K562 (cell line): Measurements from ENCODE around the gene SSH3. TPM values are rescaled to one million over a fixed set of nuclear protein-coding genes. Genes with fewer than 3 reads are reported as not detected.

Experiments
- ATAC-seq: fragments of 200-7000 bp; cut with Tn5 transposase; 3 replicates; pipeline ENCODE4 v1.9.1; 2020; ENCODE audit warnings: moderate library complexity
- BruUV-seq: library from RNA; stranded (reverse); fragments of 400-500 nt; replicated peaks from 2 replicates; lab custom pipeline; 2021; lab: Mats Ljungman, UMichigan
- CTCF ChIA-PET: fragments of 300-600 bp; formaldehyde crosslinking; extraction: SDS; loops from one replicate; lab custom pipeline; 2021; ENCODE audit warnings: low intra/inter-chr PET ratio; lab: Yijun Ruan, JAX
- POLR2A ChIA-PET: fragments of 300-600, 350-650 bp; sonication (Branson Sonifier 250); formaldehyde crosslinking; extraction: SDS; loops from one replicate; lab custom pipeline; 2021; ENCODE audit warnings: antibody characterized with exemption, inconsistent platforms; lab: Yijun Ruan, JAX
- DNase-seq, 4 experiments: peaks; one replicate each; pipeline versions ENCODE4 v3.0.0 to v3.0.0-alpha.2; 2011 to 2018; ENCODE audit warnings: low spot score in 3 of 4, mixed read lengths in 3 of 4; ENCODE audit errors: extremely low read depth in 1 of 4
- FAIRE-seq: peaks from 2 replicates; lab custom pipeline; 2011; peaks lifted over from hg19 to GRCh38; lab: Jason Lieb, UNC
- H2AFZ ChIP-seq: 2 replicates; pipeline ENCODE4 v1.6.0; 2011; ENCODE audit warnings: low read depth, low read length, control low read depth, inconsistent platforms
- H3K27ac ChIP-seq: fragments of 200-600 bp; 3 replicates; pipeline ENCODE4 v1.8.0; 2011; ENCODE audit warnings: low read depth, mild to moderate bottlenecking, control low read depth, inconsistent platforms, low read length, moderate library complexity, mixed read lengths; ENCODE audit errors: extremely low read depth
- H3K27me3 ChIP-seq, 2 experiments: fragments of 300-600 bp in 1 of 2; 2 replicates in 1 of 2; 3 replicates in 1 of 2; pipeline versions ENCODE4 v1.6.0 to v1.8.0; 2011; ENCODE audit warnings: inconsistent platforms in 2 of 2, low read length in 2 of 2, mild to moderate bottlenecking in 1 of 2, mixed read lengths in 1 of 2, moderate library complexity in 1 of 2; ENCODE audit not compliant: control insufficient read depth in 2 of 2, insufficient read depth in 2 of 2
- H3K36me3 ChIP-seq: fragments of 300-600 bp; 3 replicates; pipeline ENCODE4 v1.8.0; 2011; ENCODE audit warnings: mild to moderate bottlenecking, low read length, inconsistent platforms; ENCODE audit not compliant: control insufficient read depth, insufficient read depth
- H3K4me1 ChIP-seq, 2 experiments: fragments of 200-600 bp in 1 of 2; replicated peaks in 1 of 2; 2 replicates in 1 of 2; 3 replicates in 1 of 2; pipeline versions ENCODE4 v1.5.1 to v1.8.0; 2011; ENCODE audit warnings: inconsistent platforms in 2 of 2, low read length in 2 of 2, mild to moderate bottlenecking in 1 of 2, mixed read lengths in 1 of 2, moderate library complexity in 1 of 2; ENCODE audit not compliant: control insufficient read depth in 2 of 2, insufficient read depth in 2 of 2
- H3K4me2 ChIP-seq: 2 replicates; pipeline ENCODE4 v1.6.1; 2011; ENCODE audit warnings: low read length, control low read depth, inconsistent platforms, mixed read lengths; ENCODE audit not compliant: insufficient read depth
- H3K4me3 ChIP-seq: fragments of 200-600 bp; sonication (generic), shearing (Covaris generic); 2 replicates; pipeline ENCODE4 v1.5.1; 2016; ENCODE audit warnings: control low read depth, inconsistent platforms
- H3K79me2 ChIP-seq: fragments of 200-600 bp; 3 replicates; pipeline ENCODE4 v1.8.0; 2011; ENCODE audit warnings: low read length, inconsistent platforms; ENCODE audit not compliant: control insufficient read depth, insufficient read depth
- H3K9ac ChIP-seq, 2 experiments: 2 replicates each; pipeline versions ENCODE4 v1.6.0 to v1.6.1; 2011; ENCODE audit warnings: low read depth in 2 of 2, low read length in 2 of 2, control low read depth in 1 of 2, inconsistent platforms in 1 of 2, mild to moderate bottlenecking in 1 of 2, mixed read lengths in 1 of 2; ENCODE audit not compliant: insufficient read depth in 1 of 2
- H3K9me1 ChIP-seq: one replicate; pipeline ENCODE4 v1.6.0; 2011; ENCODE audit warnings: inconsistent platforms, mild to moderate bottlenecking, low read length, moderate library complexity; ENCODE audit not compliant: control insufficient read depth, insufficient read depth
- H3K9me3 ChIP-seq: replicated peaks from 2 replicates; pipeline ENCODE4 v1.5.1; 2011; ENCODE audit warnings: low read depth, low read length, inconsistent platforms; ENCODE audit not compliant: control insufficient read depth, insufficient read depth
- H4K20me1 ChIP-seq: replicated peaks from 2 replicates; pipeline ENCODE4 v1.6.1; 2011; ENCODE audit warnings: low read length, inconsistent platforms, mixed read lengths; ENCODE audit not compliant: control insufficient read depth, insufficient read depth
- BCOR ChIP-seq: fragments of 450-650 bp; IDR thresholded peaks from 2 replicates; pipeline ENCODE4 v1.6.1; 2016
- DACH1 ChIP-seq: fragments of 450-650 bp; IDR thresholded peaks from 2 replicates; pipeline ENCODE4 v1.6.1; 2018; ENCODE audit not compliant: partially characterized antibody
- ELF4 ChIP-seq: fragments of 450-650 bp; formaldehyde crosslinking; IDR thresholded peaks from 2 replicates; pipeline ENCODE4 v1.4.0; 2022; ENCODE audit warnings: missing genetic modification characterization
- ETV1 ChIP-seq: fragments of 450-650 bp; conservative IDR thresholded peaks from 2 replicates; pipeline ENCODE4 v1.6.1; 2016; ENCODE audit warnings: missing genetic modification characterization, control low read depth, low read depth, missing compliant biosample characterization
- GATAD2B ChIP-seq: fragments of 450-650 bp; IDR thresholded peaks from 2 replicates; pipeline ENCODE4 v1.6.1; 2017; ENCODE audit warnings: mild to moderate bottlenecking, borderline replicate concordance
- MLLT1 ChIP-seq, 2 experiments: fragments of 450-650 bp; IDR thresholded peaks; 2 replicates each; pipeline ENCODE4 v1.6.1; 2016
- NFRKB ChIP-seq: fragments of 450-650 bp; IDR thresholded peaks from 2 replicates; pipeline ENCODE4 v1.6.1; 2016; ENCODE audit warnings: low read depth
- SMARCA5 ChIP-seq: fragments of 450-650 bp; IDR thresholded peaks from 2 replicates; pipeline ENCODE4 v1.6.1; 2016
- SNRNP70 ChIP-seq: fragments of 200-400 bp; formaldehyde crosslinking; optimal IDR thresholded peaks from 2 replicates; pipeline ENCODE3; 2017; ENCODE audit warnings: low read depth, low read length
- SP1 ChIP-seq: sonication (generic); formaldehyde crosslinking; IDR thresholded peaks from 2 replicates; pipeline ENCODE4 v1.8.1; 2022; ENCODE audit warnings: mild to moderate bottlenecking, missing genetic modification reagents
- TARDBP ChIP-seq: fragments of 450-650 bp; IDR thresholded peaks from 2 replicates; pipeline ENCODE4 v1.6.1; 2016
- ZBTB33 ChIP-seq: sonication (generic); formaldehyde crosslinking; IDR thresholded peaks from 2 replicates; pipeline ENCODE4 v1.8.1; 2023; ENCODE audit warnings: mild to moderate bottlenecking, missing genetic modification reagents
- ZKSCAN8 ChIP-seq: fragments of 200-800 bp; sonication (Bioruptor generic); IDR thresholded peaks from 2 replicates; pipeline ENCODE4 v1.6.1; 2016; ENCODE audit warnings: missing genetic modification characterization, missing compliant biosample characterization
- ZNF124 ChIP-seq: sonication (generic); formaldehyde crosslinking; IDR thresholded peaks from 2 replicates; pipeline ENCODE4 v1.8.1; 2022; ENCODE audit warnings: missing genetic modification reagents
- WGBS: fragments of 100-300 bp; shearing (Covaris generic); methylation state at CpG from one replicate; pipeline ENCODE4 v1.1.6; 2016; ENCODE audit warnings: low coverage, mixed read lengths; ENCODE audit not compliant: insufficient coverage; ENCODE audit errors: missing lambda C conversion rate; 5-methylcytosine and 5-hydroxymethylcytosine counted together
- in situ Hi-C: fragments of 300-500 bp; cut with MboI; formaldehyde crosslinking; loops from 4 replicates; pipeline ENCODE4 v1.15.0; 2018; ENCODE audit warnings: inconsistent platforms, mixed read lengths
- intact Hi-C: fragments of 100-400 bp; cut with micrococcal nuclease; formaldehyde crosslinking; loops from 2 replicates; pipeline ENCODE4 v1.14.2; 2022
- polyA plus RNA-seq, 8 experiments: library from polyadenylated mRNA; depleted of rRNA in 4 of 8; stranded (reverse) in 5 of 8; unstranded in 3 of 8; fragments of >200 nt; fragmentation: Nextera tagmentation in 2 of 8; fragmentation: Illumina TruSeq in 1 of 8; extraction: Ambion mirVana in 2 of 8; extraction: Trizol in 1 of 8; gene quantifications; 2 replicates each; pipeline versions ENCODE4 v1.2.1 to v1.2.3, GENCODE V29; 2011 to 2014; ENCODE audit warnings: inconsistent platforms in 1 of 8, missing spikeins in 1 of 8
- total RNA-seq, 7 experiments: library from RNA; depleted of rRNA in 6 of 7; stranded (reverse); fragments of >200 nt in 6 of 7; fragmentation: Illumina TruSeq in 2 of 7; extraction: Trizol in 2 of 7; gene quantifications; 2 replicates each; pipeline versions ENCODE4 v1.2.1 to v1.2.3, GENCODE V29; 2011 to 2021; ENCODE audit warnings: low replicate concordance in 1 of 7
- TF ChIP-seq, protein P1 (sequence below): fragments of 200-800 bp; sonication (Bioruptor generic); IDR thresholded peaks from 2 replicates; pipeline ENCODE4 v1.6.1; 2017; ENCODE audit warnings: missing genetic modification characterization, missing compliant biosample characterization
- TF ChIP-seq, protein P2 (sequence below): sonication (generic); formaldehyde crosslinking; IDR thresholded peaks from 2 replicates; pipeline ENCODE4 v1.8.0; 2023; ENCODE audit warnings: mild to moderate bottlenecking, missing genetic modification reagents

The SSH3 gene
- total and polyA plus RNA-seq, 9 of the 15 experiments (the other 6 are each of a cell fraction or from before 2014, with no cell fraction given) = 0.07 to 1.0 (median 0.24) TPM; not detected in 3

GRCh38 chr11:67356864-67357561 is 53.7 kb downstream of the SSH3 start:
- Histone ChIP-seq H3K9me1 (no peaks in the 10 kb centered on the region), H3K27ac (peak overlapping the region; percentile 92; the same call in 2 of the 3 replicates), H4K20me1 (no peaks in the 10 kb centered on the region), H3K4me1 (peaks cover 40 to 53% of the 10 kb centered on the region in 2 experiments), H3K9me3 (no peaks in the 10 kb centered on the region; the same call in 1 of the 2 replicates), H3K36me3 (no peaks in the 10 kb centered on the region), H3K79me2 (peaks cover 8% of the 10 kb centered on the region), H2AFZ (peak overlapping the region; percentile 51), H3K4me3 (no peak overlapping the region), H3K27me3 (no peaks in the 10 kb centered on the region), H3K9ac (peak overlapping the region; percentile 80 to 88; a peak in 3 of 4 replicates), H3K4me2 (peak overlapping the region; percentile 4)
- intact Hi-C loops (loop anchor here (1.0 to 5.0 kb wide), 2 partner anchors 25 to 150 kb away; partner anchors contain the start of genes CDK2AP2 and PITPNM1), in situ Hi-C loops (no loop called here)
- BruUV-seq = no TSS peak
- 13% methylated on average over 3 of the region's 3 CpGs for WGBS
- CTCF ChIA-PET = interaction anchor here (0.6 to 3.7 kb wide), 6 partner anchors 17 to 149 kb away, joined by 3 to 41 read pairs (median 3); partner anchors contain the start of genes CLCF1 and PITPNM1
- FAIRE-seq = peak; percentile 90
- peak; percentile 70 to 90 (median 80) for DNase-seq
- POLR2A ChIA-PET = interaction anchor here (0.6 to 1.3 kb wide), 4 partner anchors 10 to 1852 kb away, joined by 3 to 5 read pairs (median 4); no protein-coding TSS in a partner anchor
- ATAC-seq = peak; percentile 59
- TF ChIP-seq ZBTB33 (0 out of 2 replicates have a peak, but pooled peaks have one; percentile 51), TARDBP (peak; percentile 64; the same call in 1 of the 2 replicates), NFRKB (peak; percentile 33; the same call in 1 of the 2 replicates), SP1 (CRISPR knock-in tag) (peak; percentile 24; the same call in 1 of the 2 replicates), DACH1 (peak; percentile 37), GATAD2B (no peak), SNRNP70 (no peak), ZKSCAN8 (no peak), BCOR (peak; percentile 19; the same call in 1 of the 2 replicates), SMARCA5 (peak; percentile 11; the same call in 1 of the 2 replicates), ELF4 (peak; percentile 28; the same call in 1 of the 2 replicates), ZNF124 (CRISPR knock-in tag) (no peak), MLLT1 (IDR thresholded peaks at IDR 0.05) (peak in 1 of 2 experiments; percentile 26; a peak in 1 of 4 replicates), ETV1 (tag) (peak; percentile 69)
- TF ChIP-seq, protein P1, sequence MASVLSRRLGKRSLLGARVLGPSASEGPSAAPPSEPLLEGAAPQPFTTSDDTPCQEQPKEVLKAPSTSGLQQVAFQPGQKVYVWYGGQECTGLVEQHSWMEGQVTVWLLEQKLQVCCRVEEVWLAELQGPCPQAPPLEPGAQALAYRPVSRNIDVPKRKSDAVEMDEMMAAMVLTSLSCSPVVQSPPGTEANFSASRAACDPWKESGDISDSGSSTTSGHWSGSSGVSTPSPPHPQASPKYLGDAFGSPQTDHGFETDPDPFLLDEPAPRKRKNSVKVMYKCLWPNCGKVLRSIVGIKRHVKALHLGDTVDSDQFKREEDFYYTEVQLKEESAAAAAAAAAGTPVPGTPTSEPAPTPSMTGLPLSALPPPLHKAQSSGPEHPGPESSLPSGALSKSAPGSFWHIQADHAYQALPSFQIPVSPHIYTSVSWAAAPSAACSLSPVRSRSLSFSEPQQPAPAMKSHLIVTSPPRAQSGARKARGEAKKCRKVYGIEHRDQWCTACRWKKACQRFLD = 0 out of 2 replicates have a peak, but pooled peaks have one; percentile 17
- TF ChIP-seq, protein P2, sequence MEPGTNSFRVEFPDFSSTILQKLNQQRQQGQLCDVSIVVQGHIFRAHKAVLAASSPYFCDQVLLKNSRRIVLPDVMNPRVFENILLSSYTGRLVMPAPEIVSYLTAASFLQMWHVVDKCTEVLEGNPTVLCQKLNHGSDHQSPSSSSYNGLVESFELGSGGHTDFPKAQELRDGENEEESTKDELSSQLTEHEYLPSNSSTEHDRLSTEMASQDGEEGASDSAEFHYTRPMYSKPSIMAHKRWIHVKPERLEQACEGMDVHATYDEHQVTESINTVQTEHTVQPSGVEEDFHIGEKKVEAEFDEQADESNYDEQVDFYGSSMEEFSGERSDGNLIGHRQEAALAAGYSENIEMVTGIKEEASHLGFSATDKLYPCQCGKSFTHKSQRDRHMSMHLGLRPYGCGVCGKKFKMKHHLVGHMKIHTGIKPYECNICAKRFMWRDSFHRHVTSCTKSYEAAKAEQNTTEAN (CRISPR knock-in tag) = no peak
